ENCODE results near the gene CELF2. TPM values are rescaled to one million over a fixed set of nuclear protein-coding genes. Genes with fewer than 3 reads are reported as not detected.

The CELF2 gene
- total RNA-seq, 4 donors from 2014 or later, result 30.0 to 56.6 (median 43.3) TPM

DNA sequence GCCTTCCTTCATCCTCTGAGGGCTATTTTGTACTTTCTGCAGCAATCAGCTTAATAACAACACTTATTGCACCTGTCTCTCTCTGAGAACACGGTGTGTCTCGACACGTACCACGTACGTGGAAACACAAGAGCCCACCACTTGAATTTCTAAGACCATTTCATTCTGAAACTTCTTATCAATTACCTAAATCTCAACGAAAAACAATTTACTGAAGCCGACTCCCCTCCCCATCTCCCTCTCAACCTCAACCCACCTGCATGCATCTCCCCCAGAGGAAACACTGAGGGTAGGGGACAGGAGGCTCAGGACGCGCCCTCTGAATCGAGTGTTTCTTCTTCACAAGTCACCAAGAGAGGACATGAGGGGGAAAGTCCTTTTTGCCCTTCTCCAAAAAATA is 315.2 kb downstream of the CELF2 start:
- Histone ChIP-seq H3K4me3 (no peak overlapping the region), H3K27ac (no peak overlapping the region), H3K4me1 (peaks cover 0 to 24% of the 10 kb centered on the region in 2 donors), H3K27me3 (no peaks in the 10 kb centered on the region), H3K9me3 (no peaks in the 10 kb centered on the region), H3K36me3 (peaks cover 0 to 6% of the 10 kb centered on the region in 2 donors)
- intact Hi-C loops (cut with DNase I; ENCODE audit: low total_unique reads), result no loop called here
- no peak for ATAC-seq
- in situ Hi-C loops (cut with MboI; ENCODE audit: low sequenced_read_pairs in 4 of 4), result no loop called here
- TF ChIP-seq POLR2A (IDR thresholded peaks at IDR 0.05) (no peak), CTCF (IDR thresholded peaks at IDR 0.05 in 4 of 5, conservative IDR thresholded peaks at IDR 0.05 in 1 of 5) (no peak)
- no peak for DNase-seq

- Histone ChIP-seq H3K36me3 (peaks cover 0 to under 1% of the 10 kb centered on the region in 2 donors), H3K9me3 (no peaks in the 10 kb centered on the region), H3K27me3 (no peaks in the 10 kb centered on the region), H3K4me1 (peaks cover 0 to 13% of the 10 kb centered on the region in 2 donors), H3K4me3 (no peak overlapping the region), H3K27ac (no peak overlapping the region)
- in situ Hi-C loops (cut with MboI; ENCODE audit: low sequenced_read_pairs in 4 of 4) (no loop called here), intact Hi-C loops (cut with DNase I; ENCODE audit: low total_unique reads) (no loop called here)
- ATAC-seq (no peak), DNase-seq (no peak)
- TF ChIP-seq CTCF (IDR thresholded peaks at IDR 0.05 in 4 of 5, conservative IDR thresholded peaks at IDR 0.05 in 1 of 5), result no peak
- no peak for TF ChIP-seq POLR2A (IDR thresholded peaks at IDR 0.05)
Observed at GRCh38 chr10:11334436-11334835, 316.8 kb downstream of the CELF2 start.

GRCh38 chr10:11335167-11335652 is 317.5 kb downstream of the CELF2 start:
- ATAC-seq (no peak), DNase-seq (no peak)
- no peak overlapping the region for H3K4me3 ChIP-seq
- H3K4me1 ChIP-seq, result peaks cover 0 to 12% of the 10 kb centered on the region in 2 donors
- TF ChIP-seq CTCF (IDR thresholded peaks at IDR 0.05 in 4 of 5, conservative IDR thresholded peaks at IDR 0.05 in 1 of 5) (no peak), POLR2A (IDR thresholded peaks at IDR 0.05) (no peak)
- no peak overlapping the region for H3K27ac ChIP-seq
- H3K9me3 ChIP-seq, result no peaks in the 10 kb centered on the region
- no peaks in the 10 kb centered on the region for H3K36me3 ChIP-seq
- in situ Hi-C loops (cut with MboI; ENCODE audit: low sequenced_read_pairs in 4 of 4) (no loop called here), intact Hi-C loops (cut with DNase I; ENCODE audit: low total_unique reads) (no loop called here)
- H3K27me3 ChIP-seq, result no peaks in the 10 kb centered on the region

DNA sequence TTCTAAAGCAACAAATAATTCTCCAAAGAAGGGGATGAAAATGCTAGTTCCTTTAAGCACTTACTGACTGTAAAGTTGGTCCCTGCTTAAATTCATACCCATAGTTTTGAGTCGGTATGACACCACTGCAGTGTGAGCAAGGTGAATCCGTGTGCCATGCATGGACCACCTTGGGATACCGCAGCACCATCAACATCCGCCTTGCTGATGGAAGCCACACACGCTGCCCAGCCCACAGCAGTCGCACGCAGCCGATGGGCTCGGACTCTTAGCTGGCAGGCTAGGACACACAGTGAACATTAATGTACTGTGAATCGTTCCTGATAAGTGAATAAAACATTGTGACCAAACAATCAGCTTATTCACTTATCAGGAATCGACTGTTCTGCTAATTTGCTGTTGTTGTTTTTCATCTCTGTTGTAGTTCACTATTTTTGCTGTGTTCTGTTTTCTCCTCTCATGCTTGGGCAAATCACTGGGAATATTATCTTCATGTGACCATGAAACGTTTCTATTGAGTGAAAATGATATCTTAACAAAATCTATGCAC is 318.3 kb downstream of the CELF2 start:
- no peaks in the 10 kb centered on the region for H3K27me3 ChIP-seq
- H3K9me3 ChIP-seq, result no peaks in the 10 kb centered on the region
- in situ Hi-C loops (cut with MboI; ENCODE audit: low sequenced_read_pairs in 4 of 4) (no loop called here), intact Hi-C loops (cut with DNase I; ENCODE audit: low total_unique reads) (no loop called here)
- DNase-seq, result no peak
- ATAC-seq, result no peak
- H3K4me3 ChIP-seq, result no peak overlapping the region
- H3K27ac ChIP-seq, result no peak overlapping the region
- no peak for TF ChIP-seq CTCF (IDR thresholded peaks at IDR 0.05 in 4 of 5, conservative IDR thresholded peaks at IDR 0.05 in 1 of 5)
- no peak for TF ChIP-seq POLR2A (IDR thresholded peaks at IDR 0.05)
- no peaks in the 10 kb centered on the region for H3K36me3 ChIP-seq
- peaks cover 0 to 4% of the 10 kb centered on the region in 2 donors for H3K4me1 ChIP-seq

DNA sequence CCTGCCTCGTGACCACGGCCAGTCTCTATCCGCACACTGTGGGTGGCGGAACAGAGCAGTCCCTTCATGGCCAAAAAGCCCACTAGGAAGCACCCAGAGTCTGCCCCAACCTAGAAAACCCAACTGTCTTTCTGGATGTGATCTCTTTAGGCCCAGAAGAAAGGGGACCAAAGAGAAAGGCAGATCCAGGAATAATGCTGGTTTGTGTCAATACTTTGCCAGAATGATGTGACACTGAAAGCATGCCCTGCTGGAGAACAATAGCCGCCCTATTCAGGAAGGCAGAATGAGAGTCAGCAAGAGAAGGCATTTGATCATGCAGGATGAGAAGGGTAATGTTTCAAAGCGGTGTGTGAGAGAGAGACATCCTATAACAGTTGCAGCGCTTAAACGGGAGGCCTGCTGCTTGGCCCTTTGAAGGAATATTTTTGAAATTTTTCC is 319.1 kb downstream of the CELF2 start:
- no peaks in the 10 kb centered on the region for H3K27me3 ChIP-seq
- no peak overlapping the region for H3K4me3 ChIP-seq
- no peak overlapping the region for H3K27ac ChIP-seq
- H3K36me3 ChIP-seq, result no peaks in the 10 kb centered on the region
- TF ChIP-seq POLR2A (IDR thresholded peaks at IDR 0.05), result no peak
- no peak for TF ChIP-seq CTCF (IDR thresholded peaks at IDR 0.05 in 4 of 5, conservative IDR thresholded peaks at IDR 0.05 in 1 of 5)
- DNase-seq, result no peak
- no peaks in the 10 kb centered on the region for H3K9me3 ChIP-seq
- no peak for ATAC-seq
- intact Hi-C loops (cut with DNase I; ENCODE audit: low total_unique reads) (no loop called here), in situ Hi-C loops (cut with MboI; ENCODE audit: low sequenced_read_pairs in 4 of 4) (no loop called here)
- H3K4me1 ChIP-seq, result no peaks in the 10 kb centered on the region
